HepG2 (cell line): Measurements from ENCODE around the gene UBAC2. TPM values are rescaled to one million over a fixed set of nuclear protein-coding genes. Genes with fewer than 3 reads are reported as not detected.

ENCODE experiments used
- ATAC-seq: fragments of 200-7000 bp; cut with Tn5 transposase; 3 replicates; pipeline ENCODE4 v1.9.1; 2020; ENCODE audit warnings: mild to moderate bottlenecking, moderate library complexity
- BruUV-seq: library from RNA; stranded (reverse); fragments of 400-500 nt; replicated peaks from 2 replicates; lab custom pipeline; 2021; lab: Mats Ljungman, UMichigan
- CTCF ChIA-PET: fragments of 300-600 bp; formaldehyde crosslinking; extraction: SDS; loops from one replicate; lab custom pipeline; 2021; ENCODE audit warnings: low total read pairs, inconsistent platforms, low intra/inter-chr PET ratio; lab: Yijun Ruan, JAX
- POLR2A ChIA-PET: fragments of 350-600 bp; sonication (Branson Sonifier 250); formaldehyde crosslinking; loops from one replicate; lab custom pipeline; 2020; ENCODE audit warnings: antibody characterized with exemption, inconsistent platforms; lab: Yijun Ruan, JAX
- DNase-seq: peaks from one replicate; pipeline ENCODE4 v3.0.0-alpha.2; 2015; ENCODE audit warnings: low spot score
- FAIRE-seq: peaks from 3 replicates; lab custom pipeline; 2011; peaks lifted over from hg19 to GRCh38; lab: Jason Lieb, UNC
- H2AFZ ChIP-seq: one replicate; pipeline ENCODE4 v1.6.1; 2011; ENCODE audit warnings: low read length, inconsistent platforms
- H3K27ac ChIP-seq: fragments of 300-600 bp; 3 replicates; pipeline ENCODE4 v1.8.0; 2011; ENCODE audit warnings: mixed run types, mild to moderate bottlenecking, mixed read lengths, low read length, inconsistent platforms; ENCODE audit not compliant: insufficient read depth; ENCODE audit errors: extremely low read length
- H3K27me3 ChIP-seq, 2 experiments: fragments of 200-600 bp in 1 of 2; 2 replicates in 1 of 2; 3 replicates in 1 of 2; pipeline versions ENCODE4 v1.6.0 to v1.8.0; 2011; ENCODE audit warnings: low read length in 2 of 2, mild to moderate bottlenecking in 2 of 2, moderate library complexity in 2 of 2, inconsistent platforms in 1 of 2; ENCODE audit not compliant: insufficient read depth in 2 of 2, control insufficient read depth in 1 of 2
- H3K36me3 ChIP-seq, 2 experiments: fragments of 200-600 bp in 1 of 2; replicated peaks in 1 of 2; 2 replicates in 1 of 2; 3 replicates in 1 of 2; pipeline versions ENCODE4 v1.5.1 to v1.8.0; 2011; ENCODE audit warnings: low read length in 2 of 2, inconsistent platforms in 1 of 2; ENCODE audit not compliant: insufficient read depth in 2 of 2, control insufficient read depth in 1 of 2
- H3K4me1 ChIP-seq: 2 replicates; pipeline ENCODE4 v1.5.1; 2012; ENCODE audit warnings: low read length, inconsistent platforms; ENCODE audit not compliant: insufficient read depth
- H3K4me2 ChIP-seq: 2 replicates; pipeline ENCODE4 v1.6.0; 2011; ENCODE audit warnings: low read depth, low read length, inconsistent platforms
- H3K4me3 ChIP-seq, 3 experiments: fragments of 200-600 bp in 1 of 3; sonication (generic), shearing (Covaris generic) in 1 of 3; replicated peaks in 1 of 3; 2 replicates each; pipeline ENCODE4 v1.5.1; 2011 to 2016; ENCODE audit warnings: low read length in 3 of 3, inconsistent platforms in 2 of 3, low read depth in 2 of 3, mild to moderate bottlenecking in 2 of 3, control low read depth in 1 of 3, mixed read lengths in 1 of 3; ENCODE audit not compliant: insufficient read depth in 1 of 3
- H3K79me2 ChIP-seq: one replicate; pipeline ENCODE4 v1.6.1; 2011; ENCODE audit warnings: low read length, inconsistent platforms; ENCODE audit not compliant: insufficient read depth
- H3K9ac ChIP-seq: 2 replicates; pipeline ENCODE4 v1.6.0; 2011; ENCODE audit warnings: mild to moderate bottlenecking, low read depth, low read length, inconsistent platforms; ENCODE audit not compliant: insufficient read depth
- H3K9me3 ChIP-seq: 2 replicates; pipeline ENCODE4 v1.5.1; 2012; ENCODE audit warnings: mild to moderate bottlenecking, low read length
- H4K20me1 ChIP-seq: 2 replicates; pipeline ENCODE4 v1.6.0; 2011; ENCODE audit warnings: inconsistent platforms, mild to moderate bottlenecking, low read length, moderate library complexity; ENCODE audit not compliant: insufficient read depth
- ATM ChIP-seq: fragments of 450-650 bp; IDR thresholded peaks from 2 replicates; pipeline ENCODE4 v1.7.1; 2017; ENCODE audit warnings: mild to moderate bottlenecking, borderline replicate concordance
- ERF ChIP-seq: IDR thresholded peaks from 2 replicates; pipeline ENCODE4 v1.6.1; 2018; ENCODE audit warnings: missing biosample characterization, missing genetic modification reagents
- HNRNPL ChIP-seq: fragments of 200-400 bp; formaldehyde crosslinking; IDR thresholded peaks from 2 replicates; pipeline ENCODE4 v1.6.1; 2017; ENCODE audit warnings: mild to moderate bottlenecking, low read depth, low read length
- IKZF4 ChIP-seq: sonication (generic); formaldehyde crosslinking; IDR thresholded peaks from 2 replicates; pipeline ENCODE4 v1.5.1; 2020; ENCODE audit warnings: borderline replicate concordance, mild to moderate bottlenecking, low read depth, missing genetic modification reagents; ENCODE audit errors: not compliant biosample characterization
- MEF2D ChIP-seq: sonication (generic); formaldehyde crosslinking; IDR thresholded peaks from 2 replicates; pipeline ENCODE4 v1.5.1; 2020; ENCODE audit warnings: mild to moderate bottlenecking, missing genetic modification reagents
- NCOA1 ChIP-seq: sonication (generic); formaldehyde crosslinking; IDR thresholded peaks from 2 replicates; pipeline ENCODE4 v1.9.0; 2021; ENCODE audit warnings: missing genetic modification reagents
- NCOR1 ChIP-seq: fragments of 200-600 bp; sonication (generic); IDR thresholded peaks from 2 replicates; pipeline ENCODE4 v1.7.0; 2017; ENCODE audit warnings: antibody characterized with exemption, low read length, borderline replicate concordance
- PRMT3 ChIP-seq: sonication (generic); formaldehyde crosslinking; IDR thresholded peaks from 2 replicates; pipeline ENCODE4 v1.8.1; 2022; ENCODE audit warnings: low read depth, mild to moderate bottlenecking, moderate library complexity, missing genetic modification reagents, borderline replicate concordance
- STAT5B ChIP-seq: sonication (generic); formaldehyde crosslinking; IDR thresholded peaks from 2 replicates; pipeline ENCODE4 v1.4.0; 2020; ENCODE audit warnings: missing genetic modification reagents
- THAP7 ChIP-seq: sonication (generic); formaldehyde crosslinking; IDR thresholded peaks from 2 replicates; pipeline ENCODE4 v1.8.1; 2023; ENCODE audit warnings: mild to moderate bottlenecking, missing genetic modification reagents
- ZBTB2 ChIP-seq: sonication (generic); formaldehyde crosslinking; IDR thresholded peaks from 2 replicates; pipeline ENCODE4 v1.8.0; 2022; ENCODE audit warnings: low read depth, missing genetic modification reagents
- ZNF225 ChIP-seq: sonication (generic); formaldehyde crosslinking; IDR thresholded peaks from 2 replicates; pipeline ENCODE4 v1.4.0; 2020; ENCODE audit warnings: mild to moderate bottlenecking, missing genetic modification reagents
- ZNF430 ChIP-seq: sonication (generic); formaldehyde crosslinking; IDR thresholded peaks from 2 replicates; pipeline ENCODE4 v1.9.0; 2021; ENCODE audit warnings: mild to moderate bottlenecking, missing genetic modification reagents
- WGBS: methylation state at CpG from one replicate; pipeline ENCODE4 v1.1.6; 2017; ENCODE audit warnings: low lambda C conversion rate; 5-methylcytosine and 5-hydroxymethylcytosine counted together
- in situ Hi-C: cut with HindIII; loops from 2 replicates; pipeline ENCODE4 v1.10.0; 2017; ENCODE audit warnings: low pct_unique_long_range_greater_than_20kb; ENCODE audit not compliant: extremely low pct_ligation_motif_present
- intact Hi-C: fragments of 100-400 bp; cut with micrococcal nuclease; formaldehyde crosslinking; loops from one replicate; pipeline ENCODE4 v1.10.0; 2022; ENCODE audit not compliant: unreplicated experiment
- polyA plus RNA-seq, 8 experiments: library from polyadenylated mRNA; depleted of rRNA in 3 of 8; stranded (reverse) in 7 of 8; unstranded in 1 of 8; fragments of >200 nt; fragmentation: Illumina TruSeq in 4 of 8; extraction: Trizol in 4 of 8; gene quantifications; 2 replicates each; pipeline versions ENCODE4 v1.2.1 to v1.2.3, GENCODE V29; 2011 to 2016; ENCODE audit warnings: low read depth in 4 of 8, missing spikeins in 1 of 8, mixed read lengths in 1 of 8; ENCODE audit not compliant: insufficient read depth in 1 of 8
- total RNA-seq, 5 experiments: library from RNA; depleted of rRNA; stranded (reverse); fragments of >200 nt; fragmentation: Illumina TruSeq; extraction: Trizol; gene quantifications; 2 replicates each; pipeline ENCODE4 v1.2.3, GENCODE V29; 2016; ENCODE audit warnings: low read depth in 1 of 5
- TF ChIP-seq, protein P1 (sequence below): IDR thresholded peaks from 2 replicates; pipeline ENCODE4 v1.6.1; 2018; ENCODE audit warnings: missing genetic modification reagents, mild to moderate bottlenecking, missing compliant biosample characterization

Gene UBAC2
- total and polyA plus RNA-seq, 2 of the 13 experiments (the other 11 are each of a cell fraction or from before 2014, with no cell fraction given) = 61.3 to 80.8 TPM

DNA sequence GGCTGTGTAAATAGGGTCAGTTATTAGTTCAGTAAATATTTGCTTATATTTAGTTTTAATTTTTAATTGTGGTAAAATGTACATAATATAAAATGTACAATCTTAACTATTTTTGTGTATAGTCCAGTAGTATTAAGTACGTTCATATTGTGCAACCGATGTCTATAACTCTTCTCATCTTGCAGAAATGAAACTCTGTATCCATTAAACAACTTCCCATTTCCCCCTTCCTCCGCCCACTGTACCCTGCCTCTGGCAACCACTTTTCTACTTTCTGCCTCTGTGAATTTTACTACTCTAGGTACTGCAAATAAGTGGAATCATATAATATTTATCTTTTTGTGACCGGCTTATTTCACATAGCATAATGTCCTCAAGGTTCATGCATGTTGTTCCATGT lies 24.4 kb downstream of the UBAC2 start:
- Histone ChIP-seq H3K4me2 (no peak overlapping the region), H3K4me3 (no peak overlapping the region), H3K27ac (no peak overlapping the region), H3K79me2 (peaks cover 91% of the 10 kb centered on the region), H4K20me1 (peaks cover 14% of the 10 kb centered on the region), H3K27me3 (no peaks in the 10 kb centered on the region), H3K4me1 (peaks cover 18% of the 10 kb centered on the region), H3K9me3 (no peaks in the 10 kb centered on the region), H3K9ac (no peak overlapping the region), H3K36me3 (peaks cover 0 to 15% of the 10 kb centered on the region in 2 experiments; a peak in 3 of 5 replicates), H2AFZ (no peak overlapping the region)
- intact Hi-C loops (no loop called here), in situ Hi-C loops (no loop called here)
- ChIA-PET CTCF (no interaction called here), POLR2A (no interaction called here)
- WGBS = 83% methylated on average over 4 of the region's 4 CpGs
- TF ChIP-seq ERF (CRISPR knock-in tag) = no peak
- TF ChIP-seq STAT5B = no peak
- no peak for TF ChIP-seq IKZF4
- no peak for TF ChIP-seq HNRNPL
- TF ChIP-seq, protein P1, sequence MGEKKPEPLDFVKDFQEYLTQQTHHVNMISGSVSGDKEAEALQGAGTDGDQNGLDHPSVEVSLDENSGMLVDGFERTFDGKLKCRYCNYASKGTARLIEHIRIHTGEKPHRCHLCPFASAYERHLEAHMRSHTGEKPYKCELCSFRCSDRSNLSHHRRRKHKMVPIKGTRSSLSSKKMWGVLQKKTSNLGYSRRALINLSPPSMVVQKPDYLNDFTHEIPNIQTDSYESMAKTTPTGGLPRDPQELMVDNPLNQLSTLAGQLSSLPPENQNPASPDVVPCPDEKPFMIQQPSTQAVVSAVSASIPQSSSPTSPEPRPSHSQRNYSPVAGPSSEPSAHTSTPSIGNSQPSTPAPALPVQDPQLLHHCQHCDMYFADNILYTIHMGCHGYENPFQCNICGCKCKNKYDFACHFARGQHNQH (CRISPR knock-in tag) = no peak
- no peak for TF ChIP-seq ATM
- DNase-seq = no peak
- no TSS peak for BruUV-seq
- no peak for ATAC-seq
- no peak for FAIRE-seq

GRCh38 chr13:99226513-99226912 lies 25.9 kb downstream of the UBAC2 start:
- Histone ChIP-seq H3K9ac (no peak overlapping the region), H3K79me2 (peaks cover 83% of the 10 kb centered on the region), H4K20me1 (peaks cover 14% of the 10 kb centered on the region), H3K27ac (no peak overlapping the region), H3K36me3 (peaks cover 0 to 12% of the 10 kb centered on the region in 2 experiments; a peak in 3 of 5 replicates), H3K4me1 (peaks cover 18% of the 10 kb centered on the region), H3K4me3 (no peak overlapping the region), H3K9me3 (no peaks in the 10 kb centered on the region), H3K4me2 (no peak overlapping the region), H2AFZ (no peak overlapping the region), H3K27me3 (no peaks in the 10 kb centered on the region)
- 100% methylated on average over 2 of the region's 2 CpGs for WGBS
- in situ Hi-C loops = no loop called here
- POLR2A ChIA-PET = no interaction called here
- DNase-seq (no peak), ATAC-seq (no peak), FAIRE-seq (no peak)
- no TSS peak for BruUV-seq
- CTCF ChIA-PET = no interaction called here
- intact Hi-C loops = no loop called here
- TF ChIP-seq ZNF225 (CRISPR knock-in tag) (no peak), ZNF430 (CRISPR knock-in tag) (no peak), PRMT3 (CRISPR knock-in tag) (no peak), NCOR1 (no peak), NCOA1 (CRISPR knock-in tag) (no peak), MEF2D (no peak), THAP7 (CRISPR knock-in tag) (no peak), ZBTB2 (CRISPR knock-in tag) (no peak)
